ENCODE data around the gene GAPDHS. TPM values are rescaled to one million over a fixed set of nuclear protein-coding genes. Genes with fewer than 3 reads are reported as not detected.

GAPDHS gene
- polyA plus RNA-seq, 1 of the 3 experiments (the other 2 are of a cell fraction), result not detected

DNA sequence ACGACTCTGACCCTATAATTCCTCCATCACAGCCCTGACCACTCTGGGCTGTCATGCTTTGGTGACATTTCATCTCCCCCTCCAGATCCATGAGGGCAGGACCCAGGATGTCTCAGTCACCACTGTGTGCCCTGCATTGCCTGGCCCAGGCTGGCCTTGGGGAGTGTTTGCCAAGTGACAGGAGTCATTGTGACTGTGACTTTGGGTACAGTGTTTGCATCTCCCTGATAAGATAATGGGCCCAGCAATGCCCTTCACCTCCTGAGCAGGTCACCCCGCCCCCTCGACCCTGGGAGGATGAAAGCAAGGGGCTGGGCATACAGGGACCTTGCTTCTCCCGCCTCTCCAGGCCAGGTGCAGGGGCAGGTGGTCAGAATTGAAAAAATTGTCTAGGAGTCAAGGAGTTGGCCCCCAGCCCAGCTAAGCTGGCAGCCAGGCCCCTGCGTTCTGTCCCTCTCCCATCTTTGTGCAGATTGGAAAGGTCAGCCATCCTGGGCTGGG is 36.1 kb downstream of the GAPDHS start:
- Histone ChIP-seq H3K4me3 (ENCODE audit: low read depth in 2 of 2, low read length in 1 of 2) (no peak overlapping the region), H3K9me3 (no peaks in the 10 kb centered on the region), H3K36me3 (replicated peaks in 1 of 2; ENCODE audit: control insufficient read depth in 1 of 2, insufficient read depth in 2 of 2, low read length in 1 of 2) (no peaks in the 10 kb centered on the region), H4K20me1 (ENCODE audit: insufficient read depth) (no peaks in the 10 kb centered on the region), H3K27me3 (ENCODE audit: insufficient read depth) (peaks cover 48% of the 10 kb centered on the region; the same call in 1 of the 2 replicates), H3F3A (replicated peaks; ENCODE audit: insufficient read depth) (no peaks in the 10 kb centered on the region), H3K9me2 (no peaks in the 10 kb centered on the region), H3K4me1 (ENCODE audit: control insufficient read depth in 1 of 2, insufficient read depth in 2 of 2, low read depth in 1 of 2, low read length in 1 of 2) (no peaks in the 10 kb centered on the region), H3K79me2 (ENCODE audit: insufficient read depth) (no peaks in the 10 kb centered on the region), H3K4me2 (no peak overlapping the region), H3K27ac (ENCODE audit: low read depth in 2 of 2, low read length in 1 of 2) (no peak overlapping the region), H2AFZ (ENCODE audit: low read depth) (no peak overlapping the region), H3K9ac (no peak overlapping the region)
- DNase-seq, result no peak
- WGBS (ENCODE audit: low lambda C conversion rate), result 7% methylated on average over 5 of the region's 5 CpGs
- TF ChIP-seq USF2 (IDR thresholded peaks at IDR 0.05; ENCODE audit: borderline replicate concordance, low read depth, low read length) (no peak), GATA2 (CRISPR knock-in tag; IDR thresholded peaks at IDR 0.05) (no peak), POLR2AphosphoS5 (IDR thresholded peaks at IDR 0.05; ENCODE audit: low read depth, low read length) (no peak), ZBTB33 (IDR thresholded peaks at IDR 0.05; ENCODE audit: borderline replicate concordance, low read depth) (no peak), FOXJ3 (CRISPR knock-in tag; IDR thresholded peaks at IDR 0.05) (no peak), RCOR1 (IDR thresholded peaks at IDR 0.05; ENCODE audit: low read length) (no peak), PBX3 (IDR thresholded peaks at IDR 0.05) (no peak), TCF12 (IDR thresholded peaks at IDR 0.05) (no peak), MXI1 (IDR thresholded peaks at IDR 0.05; ENCODE audit: low read depth, low read length) (no peak), NRF1 (IDR thresholded peaks at IDR 0.05; ENCODE audit: low read depth, low read length) (no peak), SMC3 (IDR thresholded peaks at IDR 0.05; ENCODE audit: low read depth, low read length) (no peak), CHD2 (IDR thresholded peaks at IDR 0.05; ENCODE audit: low read length, partially characterized antibody) (no peak)
- TF ChIP-seq, protein P1, sequence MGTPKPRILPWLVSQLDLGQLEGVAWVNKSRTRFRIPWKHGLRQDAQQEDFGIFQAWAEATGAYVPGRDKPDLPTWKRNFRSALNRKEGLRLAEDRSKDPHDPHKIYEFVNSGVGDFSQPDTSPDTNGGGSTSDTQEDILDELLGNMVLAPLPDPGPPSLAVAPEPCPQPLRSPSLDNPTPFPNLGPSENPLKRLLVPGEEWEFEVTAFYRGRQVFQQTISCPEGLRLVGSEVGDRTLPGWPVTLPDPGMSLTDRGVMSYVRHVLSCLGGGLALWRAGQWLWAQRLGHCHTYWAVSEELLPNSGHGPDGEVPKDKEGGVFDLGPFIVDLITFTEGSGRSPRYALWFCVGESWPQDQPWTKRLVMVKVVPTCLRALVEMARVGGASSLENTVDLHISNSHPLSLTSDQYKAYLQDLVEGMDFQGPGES (IDR thresholded peaks at IDR 0.05; ENCODE audit: low read depth, low read length), result no peak
- TF ChIP-seq, protein P2, sequence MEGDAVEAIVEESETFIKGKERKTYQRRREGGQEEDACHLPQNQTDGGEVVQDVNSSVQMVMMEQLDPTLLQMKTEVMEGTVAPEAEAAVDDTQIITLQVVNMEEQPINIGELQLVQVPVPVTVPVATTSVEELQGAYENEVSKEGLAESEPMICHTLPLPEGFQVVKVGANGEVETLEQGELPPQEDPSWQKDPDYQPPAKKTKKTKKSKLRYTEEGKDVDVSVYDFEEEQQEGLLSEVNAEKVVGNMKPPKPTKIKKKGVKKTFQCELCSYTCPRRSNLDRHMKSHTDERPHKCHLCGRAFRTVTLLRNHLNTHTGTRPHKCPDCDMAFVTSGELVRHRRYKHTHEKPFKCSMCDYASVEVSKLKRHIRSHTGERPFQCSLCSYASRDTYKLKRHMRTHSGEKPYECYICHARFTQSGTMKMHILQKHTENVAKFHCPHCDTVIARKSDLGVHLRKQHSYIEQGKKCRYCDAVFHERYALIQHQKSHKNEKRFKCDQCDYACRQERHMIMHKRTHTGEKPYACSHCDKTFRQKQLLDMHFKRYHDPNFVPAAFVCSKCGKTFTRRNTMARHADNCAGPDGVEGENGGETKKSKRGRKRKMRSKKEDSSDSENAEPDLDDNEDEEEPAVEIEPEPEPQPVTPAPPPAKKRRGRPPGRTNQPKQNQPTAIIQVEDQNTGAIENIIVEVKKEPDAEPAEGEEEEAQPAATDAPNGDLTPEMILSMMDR (IDR thresholded peaks at IDR 0.05), result no peak
- POLR2A ChIA-PET, result no interaction called here
- CTCF ChIA-PET, result no interaction called here
